Effector memory CD4-positive, alpha-beta T cell (primary cell): ENCODE measurements around the gene PRMT5.

Experiments used
- DNase-seq, 3 donors: peaks; one replicate each; pipeline ENCODE4 v3.0.0-alpha.2; 2020
- H3K27ac ChIP-seq: 2 replicates; pipeline ENCODE4 v1.7.0; 2013; ENCODE audit warnings: mild to moderate bottlenecking, low read length, moderate library complexity; ENCODE audit not compliant: insufficient read depth, poor library complexity, severe bottlenecking
- H3K27me3 ChIP-seq: replicated peaks from 2 replicates; pipeline ENCODE4 v1.7.0; 2013; ENCODE audit warnings: mild to moderate bottlenecking, low read length; ENCODE audit not compliant: insufficient read depth, control insufficient read depth, poor library complexity, severe bottlenecking
- H3K36me3 ChIP-seq: 2 replicates; pipeline ENCODE4 v1.7.0; 2013; ENCODE audit warnings: mild to moderate bottlenecking, low read length, moderate library complexity; ENCODE audit not compliant: control insufficient read depth, insufficient read depth
- H3K4me1 ChIP-seq: 2 replicates; pipeline ENCODE4 v1.7.0; 2013; ENCODE audit warnings: low read length, mild to moderate bottlenecking; ENCODE audit not compliant: control insufficient read depth, insufficient read depth, poor library complexity, severe bottlenecking
- H3K4me3 ChIP-seq: 2 replicates; pipeline ENCODE4 v1.7.0; 2013; ENCODE audit warnings: low read length, low read depth, mild to moderate bottlenecking; ENCODE audit not compliant: insufficient read depth, poor library complexity, severe bottlenecking
- H3K9me3 ChIP-seq: 2 replicates; pipeline ENCODE4 v1.7.0; 2013; ENCODE audit warnings: mild to moderate bottlenecking, low read length, moderate library complexity; ENCODE audit not compliant: control insufficient read depth

Gene PRMT5

DNA sequence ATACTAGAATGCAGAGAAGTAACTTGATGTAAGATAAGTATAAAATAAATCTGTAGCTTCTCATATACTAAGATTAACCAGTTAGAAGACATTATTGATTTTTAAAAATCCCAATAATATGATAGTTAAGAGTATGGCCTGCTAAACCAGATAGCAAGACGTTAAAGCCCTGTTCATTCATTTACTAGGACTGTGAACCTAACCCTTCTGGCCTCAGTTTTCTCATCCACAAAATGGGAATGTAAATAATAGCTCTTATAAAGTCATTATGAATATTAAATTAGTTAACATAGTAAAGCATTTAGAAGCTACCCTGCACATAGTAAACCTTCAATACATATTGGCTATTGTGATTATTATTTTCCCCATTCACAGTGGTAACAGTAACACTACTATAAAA, 6.0 kb upstream of the PRMT5 start:
- no peaks in the 10 kb centered on the region for H3K27me3 ChIP-seq
- H3K4me3 ChIP-seq: no peak overlapping the region
- no peaks in the 10 kb centered on the region for H3K36me3 ChIP-seq
- H3K9me3 ChIP-seq: no peaks in the 10 kb centered on the region
- no peak overlapping the region for H3K27ac ChIP-seq
- no peaks in the 10 kb centered on the region for H3K4me1 ChIP-seq
- no peak for DNase-seq

GRCh38 chr14:22932146-22932545, 3.0 kb upstream of the PRMT5 start:
- no peak for DNase-seq
- Histone ChIP-seq H3K4me1 (peaks cover 9% of the 10 kb centered on the region), H3K27ac (no peak overlapping the region), H3K27me3 (no peaks in the 10 kb centered on the region), H3K4me3 (no peak overlapping the region), H3K36me3 (no peaks in the 10 kb centered on the region), H3K9me3 (no peaks in the 10 kb centered on the region)

DNA sequence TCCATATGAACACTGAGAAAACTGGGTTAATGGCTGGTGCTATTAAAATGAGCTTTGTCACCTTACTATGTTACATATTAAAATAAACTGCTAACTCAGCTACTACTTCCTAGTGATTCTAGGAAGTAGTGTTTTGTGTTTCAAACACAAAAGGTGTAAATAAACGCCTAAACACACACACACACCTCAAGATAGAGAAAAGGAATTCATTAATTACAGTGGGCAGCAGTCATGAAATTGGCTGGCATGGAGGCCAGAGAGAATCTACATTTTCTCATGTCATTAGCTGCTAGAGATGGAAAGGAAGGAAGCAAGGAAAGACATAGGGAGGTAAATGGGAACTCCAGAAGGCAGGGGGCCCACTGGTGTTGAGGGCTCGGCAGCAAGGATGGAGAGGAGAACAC, 787 bp upstream of the PRMT5 start:
- DNase-seq: no peak
- H3K27ac ChIP-seq: peak overlapping the region; percentile 65
- no peaks in the 10 kb centered on the region for H3K27me3 ChIP-seq
- H3K36me3 ChIP-seq: peaks cover 5% of the 10 kb centered on the region
- no peaks in the 10 kb centered on the region for H3K9me3 ChIP-seq
- peaks cover 9% of the 10 kb centered on the region for H3K4me1 ChIP-seq
- peak overlapping the region; percentile 99 for H3K4me3 ChIP-seq

DNA sequence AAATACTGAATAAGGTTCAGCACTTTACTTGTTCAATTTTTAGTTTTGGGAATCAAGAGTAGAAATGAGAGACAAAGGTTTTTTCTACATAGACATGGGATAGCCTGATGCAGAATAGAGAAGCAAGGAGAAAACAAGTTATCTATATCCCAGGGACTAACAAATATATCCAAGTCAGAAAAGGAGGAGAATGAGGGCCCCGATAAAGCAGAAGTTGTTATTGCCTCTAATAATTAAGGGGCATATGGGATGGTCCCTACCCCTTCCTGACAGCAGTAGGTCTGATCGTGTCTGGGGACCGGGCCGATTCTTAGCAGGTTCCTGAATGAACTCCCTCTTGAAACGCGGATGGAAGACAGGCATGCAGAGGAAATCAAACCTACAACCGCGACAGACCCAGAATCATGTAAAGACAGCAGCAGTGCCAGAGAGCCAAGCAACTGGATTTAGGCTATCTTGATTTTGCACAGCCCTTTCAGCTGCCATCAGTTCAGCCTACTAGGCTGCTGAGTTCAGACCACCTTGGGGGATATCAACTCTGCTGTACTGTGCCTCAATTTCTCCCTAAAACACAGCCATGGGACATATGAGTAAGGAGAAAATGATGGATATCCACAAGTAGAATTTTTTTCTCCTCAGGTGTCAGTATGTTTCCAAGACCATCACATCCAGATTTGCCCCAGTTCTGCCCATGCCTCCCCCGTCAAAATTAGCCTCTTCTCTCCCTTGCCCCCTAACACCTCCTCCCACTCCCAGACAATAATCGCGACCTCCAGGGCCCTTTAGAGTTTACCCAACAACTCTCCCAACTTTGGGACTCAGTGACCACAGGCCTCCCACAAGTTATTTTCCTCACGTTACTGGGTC, 706 bp downstream of the PRMT5 start:
- DNase-seq: no peak
- peaks cover 9% of the 10 kb centered on the region for H3K4me1 ChIP-seq
- H3K4me3 ChIP-seq: peak overlapping the region; percentile 99
- peak overlapping the region; percentile 89 for H3K27ac ChIP-seq
- no peaks in the 10 kb centered on the region for H3K27me3 ChIP-seq
- H3K9me3 ChIP-seq: no peaks in the 10 kb centered on the region
- H3K36me3 ChIP-seq: peaks cover 15% of the 10 kb centered on the region

DNA sequence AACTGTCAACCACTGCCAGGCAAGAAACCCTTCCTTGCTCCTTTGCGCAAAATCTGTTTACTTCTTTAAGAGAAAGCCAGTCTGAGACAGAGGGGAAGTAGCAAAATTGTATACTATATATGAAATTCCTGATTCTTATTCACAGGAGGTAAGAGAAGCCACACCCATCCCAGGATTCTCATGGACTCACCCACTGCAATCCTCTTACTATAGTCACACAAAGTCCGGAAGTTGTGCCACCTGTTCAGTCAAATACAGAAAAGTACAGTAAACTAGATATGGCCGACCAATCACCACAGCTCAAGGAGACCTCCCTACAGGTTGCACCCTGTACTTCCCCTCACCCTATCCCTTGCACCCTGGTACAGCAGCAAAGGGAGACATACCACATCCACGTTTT, 2.9 kb downstream of the PRMT5 start:
- Histone ChIP-seq H3K4me1 (peaks cover 9% of the 10 kb centered on the region), H3K27ac (no peak overlapping the region), H3K27me3 (no peaks in the 10 kb centered on the region), H3K36me3 (peaks cover 28% of the 10 kb centered on the region), H3K4me3 (no peak overlapping the region), H3K9me3 (no peaks in the 10 kb centered on the region)
- DNase-seq: no peak

DNA sequence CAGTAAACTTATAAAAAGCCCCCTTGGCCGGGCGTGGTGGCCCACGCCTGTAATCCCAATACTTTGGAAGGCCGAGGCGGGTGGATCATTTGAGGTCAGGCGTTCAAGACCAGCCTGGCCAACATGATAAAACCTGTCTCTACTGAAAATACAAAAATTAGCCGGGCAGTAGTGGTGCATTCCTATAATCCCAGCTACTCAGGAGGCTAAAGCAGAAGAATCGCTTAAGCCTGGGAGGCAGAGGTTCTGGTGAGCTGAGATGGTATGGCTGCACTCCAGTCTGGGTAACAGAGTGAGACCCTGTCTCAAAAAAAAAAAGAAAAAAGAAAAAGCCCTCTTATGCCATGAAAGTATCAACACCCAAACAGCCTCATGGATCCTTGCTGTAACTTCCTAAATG, 3.7 kb downstream of the PRMT5 start:
- H3K36me3 ChIP-seq: peaks cover 35% of the 10 kb centered on the region
- no peaks in the 10 kb centered on the region for H3K9me3 ChIP-seq
- H3K27me3 ChIP-seq: no peaks in the 10 kb centered on the region
- peaks cover 9% of the 10 kb centered on the region for H3K4me1 ChIP-seq
- no peak for DNase-seq
- no peak overlapping the region for H3K27ac ChIP-seq
- H3K4me3 ChIP-seq: no peak overlapping the region

DNA sequence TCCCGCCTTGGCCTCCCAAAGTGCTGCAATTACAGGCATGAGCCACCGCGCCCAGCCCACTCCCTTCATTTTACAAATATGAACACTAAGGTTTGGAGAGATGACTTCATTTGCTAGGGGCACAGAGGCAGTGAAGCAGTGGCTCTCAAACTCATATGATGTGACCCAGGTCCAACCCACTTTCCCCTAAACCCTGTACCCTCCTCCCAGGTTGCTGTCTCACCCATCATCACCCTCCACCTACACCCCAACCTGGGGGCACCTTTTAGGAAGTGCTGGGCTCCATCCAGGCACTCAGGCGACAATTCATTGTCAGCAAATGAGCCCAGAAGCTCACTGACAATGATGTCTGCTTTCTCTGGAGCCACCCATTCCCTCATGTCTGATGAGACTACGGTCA, 5.4 kb downstream of the PRMT5 start:
- Histone ChIP-seq H3K4me3 (no peak overlapping the region), H3K9me3 (no peaks in the 10 kb centered on the region), H3K4me1 (peaks cover 14% of the 10 kb centered on the region), H3K27me3 (no peaks in the 10 kb centered on the region), H3K36me3 (peaks cover 37% of the 10 kb centered on the region), H3K27ac (no peak overlapping the region)
- DNase-seq: no peak

DNA sequence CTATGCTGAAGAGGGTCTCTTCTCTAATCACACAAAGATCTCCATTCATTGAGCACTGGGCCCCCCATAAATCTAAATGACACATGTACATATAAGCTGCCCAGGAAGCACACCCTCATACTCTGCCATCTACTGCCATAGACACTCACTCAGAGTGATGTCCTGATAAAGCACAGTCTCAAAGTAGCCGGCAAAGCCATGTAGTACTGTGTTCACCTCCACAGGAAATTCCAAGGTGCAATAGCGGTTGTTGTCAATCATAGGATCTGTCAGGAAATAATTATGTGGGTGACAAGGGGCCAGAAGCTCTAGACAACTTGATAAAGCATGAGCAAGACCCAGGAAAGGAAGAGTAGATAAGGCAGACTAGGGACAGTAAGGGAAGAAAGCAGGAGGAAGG, 6.9 kb downstream of the PRMT5 start:
- Histone ChIP-seq H3K4me1 (peaks cover 12% of the 10 kb centered on the region), H3K4me3 (no peak overlapping the region), H3K27ac (no peak overlapping the region), H3K9me3 (no peaks in the 10 kb centered on the region), H3K27me3 (no peaks in the 10 kb centered on the region), H3K36me3 (peaks cover 37% of the 10 kb centered on the region)
- no peak for DNase-seq

DNA sequence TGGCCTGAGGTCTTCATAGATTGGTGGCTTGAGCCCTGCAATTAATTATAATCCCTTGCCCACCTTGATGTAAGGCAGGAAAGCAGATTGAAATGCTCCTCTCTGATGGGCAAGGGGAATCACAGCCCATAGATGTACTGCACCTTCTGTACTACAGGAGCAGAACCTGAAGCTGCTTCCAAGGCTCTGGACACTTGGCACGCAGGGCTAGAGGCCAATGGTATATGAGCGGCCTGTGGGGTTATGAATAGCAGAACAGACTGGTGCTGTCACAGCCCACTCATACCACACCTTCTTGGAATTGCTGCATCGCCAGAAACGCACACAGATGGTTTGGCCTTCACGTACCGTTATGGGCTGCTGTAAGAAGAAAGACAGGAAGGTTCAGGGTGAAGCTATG, 8.5 kb downstream of the PRMT5 start:
- Histone ChIP-seq H3K27ac (no peak overlapping the region), H3K36me3 (peaks cover 32% of the 10 kb centered on the region)

GRCh38 chr14:22919601-22919921, 9.6 kb downstream of the PRMT5 start:
- H3K4me1 ChIP-seq: peaks cover 12% of the 10 kb centered on the region
- H3K36me3 ChIP-seq: peaks cover 31% of the 10 kb centered on the region
- no peak for DNase-seq
- H3K4me3 ChIP-seq: peak overlapping the region; percentile 9
- H3K9me3 ChIP-seq: no peaks in the 10 kb centered on the region
- peak overlapping the region; percentile 89 for H3K27ac ChIP-seq
- no peaks in the 10 kb centered on the region for H3K27me3 ChIP-seq

More for the DNA sequence above, 8.5 kb downstream of the PRMT5 start:
- Histone ChIP-seq H3K9me3 (no peaks in the 10 kb centered on the region), H3K4me3 (no peak overlapping the region), H3K27me3 (no peaks in the 10 kb centered on the region), H3K4me1 (peaks cover 12% of the 10 kb centered on the region)
- DNase-seq: no peak
